ENCODE measurements around the gene LELP1.

GRCh38 chr1:153233448-153233847 lies 30.2 kb downstream of the LELP1 start:
- TF ChIP-seq CTCF (IDR thresholded peaks at IDR 0.05; ENCODE audit: control extremely low read depth in 1 of 3, insufficient read depth in 1 of 3, low read depth in 1 of 3, low read length in 3 of 3), result no peak
- TF ChIP-seq SRF (IDR thresholded peaks at IDR 0.05; ENCODE audit: low read depth, low read length), result no peak
- no peak for TF ChIP-seq RBBP5 (IDR thresholded peaks at IDR 0.05; ENCODE audit: borderline replicate concordance, low read depth, low read length)
- no peak for TF ChIP-seq CEBPB (IDR thresholded peaks at IDR 0.05; ENCODE audit: low read depth, low read length)
- TF ChIP-seq BRCA1 (IDR thresholded peaks at IDR 0.05; ENCODE audit: low read depth, low read length), result no peak
- TF ChIP-seq POLR2AphosphoS5 (IDR thresholded peaks at IDR 0.05; ENCODE audit: low read depth, low read length), result no peak
- no peak for TF ChIP-seq JUND (IDR thresholded peaks at IDR 0.05; ENCODE audit: low read length)

Measured in H1 (cell line).